Measurements from ENCODE around the gene DAPK1. TPM values are rescaled to one million over a fixed set of nuclear protein-coding genes. Genes with fewer than 3 reads are reported as not detected.

DAPK1 gene
- 24.6 TPM for total RNA-seq

DNA sequence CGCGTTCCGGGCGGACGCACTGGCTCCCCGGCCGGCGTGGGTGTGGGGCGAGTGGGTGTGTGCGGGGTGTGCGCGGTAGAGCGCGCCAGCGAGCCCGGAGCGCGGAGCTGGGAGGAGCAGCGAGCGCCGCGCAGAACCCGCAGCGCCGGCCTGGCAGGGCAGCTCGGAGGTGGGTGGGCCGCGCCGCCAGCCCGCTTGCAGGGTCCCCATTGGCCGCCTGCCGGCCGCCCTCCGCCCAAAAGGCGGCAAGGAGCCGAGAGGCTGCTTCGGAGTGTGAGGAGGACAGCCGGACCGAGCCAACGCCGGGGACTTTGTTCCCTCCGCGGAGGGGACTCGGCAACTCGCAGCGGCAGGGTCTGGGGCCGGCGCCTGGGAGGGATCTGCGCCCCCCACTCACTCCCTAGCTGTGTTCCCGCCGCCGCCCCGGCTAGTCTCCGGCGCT lies at the start of gene DAPK1:
TSS of gene DAPK1 (plus strand) at position 264 of the 442 bp plus-strand sequence. CDS start 1,211 bp downstream, outside the sequence.
- H3K9me3 ChIP-seq, result no peaks in the 10 kb centered on the region
- intact Hi-C loops (cut with DNase I), result no loop called here
- peak within 1 kb of the TSS; percentile 57 to 68 for H3K4me3 ChIP-seq
- H3K4me1 ChIP-seq, result peaks cover 26% of the 10 kb centered on the region
- no peaks in the 10 kb centered on the region for H3K36me3 ChIP-seq
- peaks cover 6% of the 10 kb centered on the region for H3K27me3 ChIP-seq
- TF ChIP-seq POLR2A (IDR thresholded peaks at IDR 0.05) (no peak), CTCF (IDR thresholded peaks at IDR 0.05) (no peak), POLR2AphosphoS5 (IDR thresholded peaks at IDR 0.05; ENCODE audit: insufficient read depth in 1 of 2, low read depth in 1 of 2) (no peak)
- DNase-seq (ENCODE audit: extremely low spot score in 2 of 2), result no peak
- H3K27ac ChIP-seq, result peak within 1 kb of the TSS; percentile 55

GRCh38 chr9:87451149-87451548 lies 46.5 kb upstream of the DAPK1 start:
- intact Hi-C loops (cut with DNase I), result no loop called here
- no peak for TF ChIP-seq POLR2A (IDR thresholded peaks at IDR 0.05)
- TF ChIP-seq POLR2AphosphoS5 (IDR thresholded peaks at IDR 0.05; ENCODE audit: insufficient read depth in 1 of 2, low read depth in 1 of 2), result no peak
- no peak for TF ChIP-seq CTCF (IDR thresholded peaks at IDR 0.05)
- no peak overlapping the region for H3K4me3 ChIP-seq
- H3K27ac ChIP-seq, result no peak overlapping the region
- no peaks in the 10 kb centered on the region for H3K9me3 ChIP-seq
- no peak for DNase-seq (ENCODE audit: extremely low spot score in 2 of 2)
- no peaks in the 10 kb centered on the region for H3K4me1 ChIP-seq
- no peaks in the 10 kb centered on the region for H3K27me3 ChIP-seq
- H3K36me3 ChIP-seq, result no peaks in the 10 kb centered on the region

- no peak for TF ChIP-seq POLR2AphosphoS5 (IDR thresholded peaks at IDR 0.05; ENCODE audit: insufficient read depth in 1 of 2, low read depth in 1 of 2)
- TF ChIP-seq CTCF (IDR thresholded peaks at IDR 0.05), result no peak
- TF ChIP-seq POLR2A (IDR thresholded peaks at IDR 0.05), result no peak
- H3K4me3 ChIP-seq, result no peak overlapping the region
- no peaks in the 10 kb centered on the region for H3K27me3 ChIP-seq
- H3K9me3 ChIP-seq, result no peaks in the 10 kb centered on the region
- DNase-seq (ENCODE audit: extremely low spot score in 2 of 2), result no peak
- H3K4me1 ChIP-seq, result no peaks in the 10 kb centered on the region
- intact Hi-C loops (cut with DNase I), result no loop called here
- H3K36me3 ChIP-seq, result no peaks in the 10 kb centered on the region
- H3K27ac ChIP-seq, result no peak overlapping the region
These were observed 42.3 kb upstream of the DAPK1 start for GRCh38 chr9:87455407-87455806.

DNA sequence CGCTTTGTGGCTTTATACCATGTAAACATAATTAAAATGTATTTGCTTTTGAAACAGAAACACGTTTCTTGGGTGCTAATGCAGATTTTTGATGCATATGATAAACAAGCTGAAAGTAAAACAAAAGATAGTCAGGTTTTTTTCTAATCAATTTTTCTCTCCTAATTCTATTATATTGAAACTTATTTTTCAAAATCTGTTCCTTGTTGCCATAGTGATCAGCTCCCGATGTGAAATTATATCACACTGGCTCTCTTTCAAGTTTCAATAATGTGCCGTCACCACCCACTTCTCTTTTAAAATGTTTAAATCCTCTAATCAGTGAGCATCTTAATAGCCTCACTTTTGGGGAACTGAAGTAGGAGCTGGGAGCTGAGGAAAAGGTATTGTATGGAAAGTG lies 36.4 kb upstream of the DAPK1 start:
- DNase-seq (ENCODE audit: extremely low spot score in 2 of 2), result no peak
- TF ChIP-seq POLR2AphosphoS5 (IDR thresholded peaks at IDR 0.05; ENCODE audit: insufficient read depth in 1 of 2, low read depth in 1 of 2) (no peak), CTCF (IDR thresholded peaks at IDR 0.05) (no peak), POLR2A (IDR thresholded peaks at IDR 0.05) (no peak)
- no peaks in the 10 kb centered on the region for H3K9me3 ChIP-seq
- no peaks in the 10 kb centered on the region for H3K27me3 ChIP-seq
- H3K4me3 ChIP-seq, result no peak overlapping the region
- no peak overlapping the region for H3K27ac ChIP-seq
- H3K36me3 ChIP-seq, result no peaks in the 10 kb centered on the region
- H3K4me1 ChIP-seq, result peaks cover 3% of the 10 kb centered on the region
- intact Hi-C loops (cut with DNase I), result no loop called here

DNA sequence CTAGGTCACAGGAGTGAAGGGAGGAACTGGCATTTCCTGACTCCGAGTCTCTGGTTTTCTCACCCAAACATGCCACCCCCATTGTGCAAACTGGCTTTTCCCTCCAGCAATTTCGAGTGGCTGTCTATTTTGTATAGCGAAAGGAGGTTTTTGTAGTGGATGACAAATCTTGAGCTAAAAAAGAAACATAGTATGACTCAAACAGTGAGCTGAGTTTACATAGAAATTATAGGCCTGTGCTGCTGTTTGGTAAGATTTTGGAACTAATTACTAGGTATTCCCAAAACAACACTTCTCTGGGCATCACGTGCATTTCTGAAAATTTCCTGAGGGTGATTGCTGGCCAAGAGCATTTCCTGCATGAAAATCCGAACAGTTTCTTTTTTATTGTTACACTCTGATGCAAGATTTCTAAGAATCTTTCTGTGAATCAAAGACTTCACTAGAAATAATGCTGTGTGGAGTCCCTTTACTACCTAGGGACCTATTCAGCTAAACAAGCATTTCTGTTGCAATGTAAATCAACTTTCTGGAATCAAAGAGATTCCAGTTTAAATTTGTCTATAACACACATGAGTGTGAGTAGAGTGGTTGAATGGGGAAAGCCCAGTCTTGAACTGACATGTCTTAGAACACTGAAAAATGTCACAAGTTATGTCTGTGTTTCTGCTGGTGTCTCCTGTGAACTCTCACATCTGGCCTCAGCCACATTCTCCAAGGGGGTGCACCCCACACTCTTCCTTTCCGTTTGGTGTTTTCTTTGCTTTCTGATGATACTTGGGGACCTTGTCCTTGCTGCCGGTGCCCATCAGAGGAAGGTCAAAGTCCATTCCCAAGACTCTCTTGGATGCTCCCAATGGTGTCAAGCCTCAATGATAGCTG lies 33.3 kb upstream of the DAPK1 start:
- Histone ChIP-seq H3K9me3 (no peaks in the 10 kb centered on the region), H3K27me3 (no peaks in the 10 kb centered on the region), H3K4me1 (peaks cover 3% of the 10 kb centered on the region), H3K27ac (no peak overlapping the region), H3K36me3 (no peaks in the 10 kb centered on the region), H3K4me3 (no peak overlapping the region)
- no peak for DNase-seq (ENCODE audit: extremely low spot score in 2 of 2)
- no peak for TF ChIP-seq POLR2A (IDR thresholded peaks at IDR 0.05)
- peak in 1 of 2 donors; percentile 63 for TF ChIP-seq POLR2AphosphoS5 (IDR thresholded peaks at IDR 0.05; ENCODE audit: insufficient read depth in 1 of 2, low read depth in 1 of 2)
- intact Hi-C loops (cut with DNase I), result no loop called here

Measured in vagina (tissue), 2 donors.